ENCODE data around the gene DYNLT2.

The DYNLT2 gene

DNA sequence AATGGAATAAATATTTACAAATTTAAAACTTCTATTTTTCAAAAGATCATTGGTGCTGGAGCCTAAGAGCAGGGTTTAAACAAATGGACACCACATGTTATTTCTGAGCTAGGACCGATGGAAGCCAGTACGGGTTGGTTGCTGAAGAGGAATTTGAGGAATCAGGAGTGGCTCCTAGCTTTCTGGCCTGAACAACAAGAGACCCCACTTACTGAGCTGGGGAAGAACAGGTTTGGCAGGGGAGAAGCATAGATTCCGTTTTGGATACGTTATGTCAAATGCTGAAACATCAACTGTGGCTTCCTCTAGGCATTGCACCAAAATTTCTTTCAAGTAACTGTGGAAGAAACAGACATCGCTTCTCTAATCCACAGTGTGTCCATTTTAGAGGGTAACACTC lies 56.2 kb downstream of the DYNLT2 start:
- Histone ChIP-seq H3K9me3 (ENCODE audit: insufficient read depth, low read length) (peaks cover 5% of the 10 kb centered on the region; the same call in 1 of the 2 replicates), H3K36me3 (ENCODE audit: insufficient read depth, insufficient read length, low read length) (peaks cover 52% of the 10 kb centered on the region)
- no peak for DNase-seq (ENCODE audit: low read depth, low spot score)

DNA sequence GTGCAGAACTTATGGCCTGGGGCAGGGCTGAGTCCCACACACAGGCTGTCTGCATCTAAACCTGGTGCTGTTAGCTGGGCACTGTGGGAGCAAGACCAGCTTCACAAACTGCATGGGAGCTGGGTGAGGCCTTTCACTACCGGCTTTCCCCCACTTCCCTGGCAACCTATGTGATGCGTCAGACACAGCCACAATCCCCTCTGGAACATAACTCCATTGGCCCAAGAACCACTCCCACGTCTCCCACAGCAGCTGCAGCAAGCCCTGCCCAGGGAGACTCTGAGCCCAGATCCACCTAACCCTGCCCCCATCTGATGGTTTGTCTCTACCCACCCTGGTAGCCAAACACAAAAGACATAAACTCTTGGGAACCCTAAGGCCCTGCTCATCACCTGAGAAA lies 58.9 kb downstream of the DYNLT2 start:
- DNase-seq (ENCODE audit: low read depth, low spot score), result no peak
- H3K9ac ChIP-seq (ENCODE audit: insufficient read length, low read depth), result no peak overlapping the region
- H3K36me3 ChIP-seq (ENCODE audit: insufficient read depth, insufficient read length, low read length), result peaks cover 53% of the 10 kb centered on the region

More for the DNA sequence above, 56.2 kb downstream of the DYNLT2 start:
- H3K4me1 ChIP-seq (ENCODE audit: insufficient read depth, insufficient read length), result no peaks in the 10 kb centered on the region
- H3K27me3 ChIP-seq (ENCODE audit: insufficient read depth, insufficient read length), result no peaks in the 10 kb centered on the region
- TF ChIP-seq ZNF274 (IDR thresholded peaks at IDR 0.05; ENCODE audit: low read depth, low read length), result no peak
- TF ChIP-seq SUZ12 (IDR thresholded peaks at IDR 0.05; ENCODE audit: extremely low read depth, insufficient read depth, insufficient read length), result no peak
- no peak for TF ChIP-seq YY1 (IDR thresholded peaks at IDR 0.05; ENCODE audit: insufficient read depth, insufficient read length)
- no peak overlapping the region for H3K9ac ChIP-seq (ENCODE audit: insufficient read length, low read depth)
- no peak overlapping the region for H3K4me3 ChIP-seq (ENCODE audit: insufficient read length, low read depth)

DNA sequence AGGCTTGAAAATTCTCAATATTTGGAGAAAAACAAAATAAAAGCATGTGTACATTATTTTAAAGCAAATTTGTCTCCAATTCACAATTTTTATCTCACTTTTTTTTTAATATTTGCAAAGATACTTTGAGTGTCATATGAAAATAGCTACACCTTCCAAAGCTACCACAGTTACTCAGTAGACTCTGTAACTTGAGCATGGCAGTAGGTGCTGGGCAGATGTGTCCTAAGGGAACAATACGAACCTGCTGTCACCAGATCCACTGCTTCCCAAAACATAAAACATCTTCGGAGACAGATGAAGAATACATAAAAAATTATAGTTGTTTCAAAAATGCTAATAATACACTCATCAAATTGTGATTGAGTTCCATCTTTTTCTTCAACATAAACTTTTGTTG lies 60.1 kb downstream of the DYNLT2 start:
- Histone ChIP-seq H3K4me1 (ENCODE audit: insufficient read depth, insufficient read length) (no peaks in the 10 kb centered on the region), H3K27me3 (ENCODE audit: insufficient read depth, insufficient read length) (no peaks in the 10 kb centered on the region), H3K36me3 (ENCODE audit: insufficient read depth, insufficient read length, low read length) (peaks cover 56% of the 10 kb centered on the region), H3K9me3 (ENCODE audit: insufficient read depth, low read length) (peaks cover 23% of the 10 kb centered on the region), H3K4me3 (ENCODE audit: insufficient read length, low read depth) (no peak overlapping the region), H3K9ac (ENCODE audit: insufficient read length, low read depth) (no peak overlapping the region)
- TF ChIP-seq ZNF274 (IDR thresholded peaks at IDR 0.05; ENCODE audit: low read depth, low read length) (no peak), SUZ12 (IDR thresholded peaks at IDR 0.05; ENCODE audit: extremely low read depth, insufficient read depth, insufficient read length) (no peak), YY1 (IDR thresholded peaks at IDR 0.05; ENCODE audit: insufficient read depth, insufficient read length) (no peak)
- DNase-seq (ENCODE audit: low read depth, low spot score), result no peak

More for the DNA sequence above, 58.9 kb downstream of the DYNLT2 start:
- Histone ChIP-seq H3K9me3 (ENCODE audit: insufficient read depth, low read length) (peaks cover 15% of the 10 kb centered on the region; the same call in 1 of the 2 replicates), H3K4me1 (ENCODE audit: insufficient read depth, insufficient read length) (no peaks in the 10 kb centered on the region), H3K27me3 (ENCODE audit: insufficient read depth, insufficient read length) (no peaks in the 10 kb centered on the region), H3K4me3 (ENCODE audit: insufficient read length, low read depth) (no peak overlapping the region)
- TF ChIP-seq ZNF274 (IDR thresholded peaks at IDR 0.05; ENCODE audit: low read depth, low read length), result no peak
- no peak for TF ChIP-seq SUZ12 (IDR thresholded peaks at IDR 0.05; ENCODE audit: extremely low read depth, insufficient read depth, insufficient read length)

Measured in NT2/D1 (cell line).